PFSK-1 (cell line): ENCODE data around the gene ANKRD35. TPM values are rescaled to one million over a fixed set of nuclear protein-coding genes. Genes with fewer than 3 reads are reported as not detected.

Source experiments
- FOXP2 ChIP-seq: optimal IDR thresholded peaks from 2 replicates; pipeline ENCODE3; 2011; ENCODE audit warnings: borderline replicate concordance, control low read depth, inconsistent platforms; ENCODE audit not compliant: insufficient read depth; ENCODE audit errors: extremely low read length, extremely low read depth
- POLR2AphosphoS5 ChIP-seq: IDR thresholded peaks from 2 replicates; pipeline ENCODE4 v1.6.1; 2012; ENCODE audit warnings: low read depth, mild to moderate bottlenecking, control low read depth, low read length, moderate library complexity
- REST ChIP-seq, 2 experiments: IDR thresholded peaks; 2 replicates each; pipeline versions ENCODE4 v1.6.1 to v1.8.0; 2011 to 2012; ENCODE audit warnings: low read depth in 2 of 2, low read length in 2 of 2, control low read depth in 1 of 2, inconsistent platforms in 1 of 2, mild to moderate bottlenecking in 1 of 2, moderate library complexity in 1 of 2; ENCODE audit not compliant: insufficient read depth in 1 of 2
- SIN3A ChIP-seq: IDR thresholded peaks from 2 replicates; pipeline ENCODE4 v1.6.1; 2012; ENCODE audit warnings: mild to moderate bottlenecking, low read length, moderate library complexity, borderline replicate concordance; ENCODE audit not compliant: insufficient read depth
- TAF1 ChIP-seq: IDR thresholded peaks from 2 replicates; pipeline ENCODE4 v1.6.1; 2012; ENCODE audit warnings: low read length, control low read depth, borderline replicate concordance; ENCODE audit not compliant: insufficient read depth
- polyA plus RNA-seq: library from polyadenylated mRNA; unstranded; fragments of >200 nt; gene quantifications from one replicate; pipeline ENCODE4 v1.2.1, GENCODE V29; 2012; ENCODE audit warnings: low read depth, missing spikeins; ENCODE audit not compliant: insufficient read length

ANKRD35 gene
- 0.35 TPM for polyA plus RNA-seq

GRCh38 chr1:145885738-145886287, at the start of gene ANKRD35:
ANKRD35 (minus strand) TSS chr1:145885866; CDS start chr1:145885758, 108 bp downstream.
- TF ChIP-seq POLR2AphosphoS5, result no peak
- no peak for TF ChIP-seq TAF1
- TF ChIP-seq FOXP2, result no peak
- TF ChIP-seq REST (IDR thresholded peaks at IDR 0.05; ENCODE audit: insufficient read depth in 1 of 2, low read depth in 2 of 2, low read length in 2 of 2), result no peak
- TF ChIP-seq SIN3A, result no peak

GRCh38 chr1:145927916-145928643, 42.4 kb upstream of the ANKRD35 start:
- TF ChIP-seq TAF1, result no peak
- TF ChIP-seq SIN3A, result no peak
- TF ChIP-seq REST (IDR thresholded peaks at IDR 0.05; ENCODE audit: insufficient read depth in 1 of 2, low read depth in 2 of 2, low read length in 2 of 2), result no peak
- no peak for TF ChIP-seq POLR2AphosphoS5
- TF ChIP-seq FOXP2, result no peak

- TF ChIP-seq TAF1, result peak; percentile 81; the same call in 1 of the 2 replicates
- peak; percentile 96 for TF ChIP-seq POLR2AphosphoS5
- peak in 1 of 2 experiments; percentile 55; a peak in 1 of 4 replicates for TF ChIP-seq REST (IDR thresholded peaks at IDR 0.05; ENCODE audit: insufficient read depth in 1 of 2, low read depth in 2 of 2, low read length in 2 of 2)
- TF ChIP-seq SIN3A, result peak; percentile 10; the same call in 1 of the 2 replicates
- TF ChIP-seq FOXP2, result peak; percentile 42
Observed at GRCh38 chr1:145927063-145927886, 41.6 kb upstream of the ANKRD35 start, which contains the start of gene RBM8A. RBM8A (minus strand) TSS chr1:145927484; CDS start chr1:145927426, 58 bp downstream.

GRCh38 chr1:145926686-145927062, 41.0 kb upstream of the ANKRD35 start:
- TF ChIP-seq SIN3A (no peak), FOXP2 (no peak)

GRCh38 chr1:145922266-145922665, 36.6 kb upstream of the ANKRD35 start:
- TF ChIP-seq TAF1, result no peak
- TF ChIP-seq FOXP2, result no peak
- TF ChIP-seq POLR2AphosphoS5, result no peak
- TF ChIP-seq REST (IDR thresholded peaks at IDR 0.05; ENCODE audit: insufficient read depth in 1 of 2, low read depth in 2 of 2, low read length in 2 of 2), result no peak
- no peak for TF ChIP-seq SIN3A
